NT2/D1 (cell line): ENCODE data around the gene CLIC5.

Experiments used
- SUZ12 ChIP-seq: IDR thresholded peaks from 2 replicates; pipeline ENCODE4 v1.6.1; 2011; ENCODE audit not compliant: insufficient read length, insufficient read depth; ENCODE audit errors: extremely low read depth
- YY1 ChIP-seq: IDR thresholded peaks from 2 replicates; pipeline ENCODE4 v1.6.1; 2011; ENCODE audit not compliant: insufficient read length, insufficient read depth
- ZNF274 ChIP-seq: IDR thresholded peaks from 2 replicates; pipeline ENCODE4 v1.6.1; 2011; ENCODE audit warnings: mild to moderate bottlenecking, low read depth, low read length

DNA sequence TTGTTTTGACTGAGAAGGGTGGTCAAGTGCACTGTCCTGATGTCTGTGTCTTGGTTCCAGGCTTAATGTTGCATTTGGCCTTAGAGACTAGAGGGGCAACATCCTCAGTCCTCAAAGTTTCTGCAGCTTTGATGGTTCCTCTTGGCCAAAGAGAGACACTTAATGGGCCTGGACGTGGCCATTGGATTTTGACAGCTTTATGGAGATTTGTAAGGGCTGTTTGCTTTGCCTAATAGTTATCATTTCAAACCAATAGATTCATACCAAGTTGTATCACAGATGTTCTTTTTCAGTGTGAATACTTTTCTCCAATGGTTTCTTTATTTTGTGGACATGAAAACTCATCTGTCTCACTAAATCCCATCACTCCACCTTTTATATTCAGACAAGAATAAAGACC is 45.8 kb upstream of the CLIC5 start:
- TF ChIP-seq SUZ12 (no peak), YY1 (no peak), ZNF274 (no peak)
